Skeletal muscle tissue (tissue), 4 donors: ENCODE results near the gene GATAD2A. TPM values are rescaled to one million over a fixed set of nuclear protein-coding genes. Genes with fewer than 3 reads are reported as not detected.

Experiments
- H3K27ac ChIP-seq: one replicate; pipeline ENCODE4 v1.7.0; 2013; ENCODE audit warnings: mild to moderate bottlenecking, low read depth, low read length, inconsistent platforms
- H3K27me3 ChIP-seq, 3 donors: one replicate each; pipeline ENCODE4 v1.7.0; 2013; ENCODE audit warnings: low read length in 3 of 3; ENCODE audit not compliant: control insufficient read depth in 3 of 3, insufficient read depth in 3 of 3
- H3K36me3 ChIP-seq, 3 donors: one replicate each; pipeline ENCODE4 v1.7.0; 2013; ENCODE audit warnings: low read length in 3 of 3; ENCODE audit not compliant: control insufficient read depth in 3 of 3, insufficient read depth in 3 of 3
- H3K4me1 ChIP-seq, 3 donors: one replicate each; pipeline ENCODE4 v1.7.0; 2013; ENCODE audit warnings: low read length in 3 of 3, mild to moderate bottlenecking in 3 of 3; ENCODE audit not compliant: control insufficient read depth in 3 of 3, insufficient read depth in 3 of 3
- H3K4me3 ChIP-seq, 3 donors: one replicate each; pipeline ENCODE4 v1.7.0; 2013; ENCODE audit warnings: low read length in 3 of 3
- H3K9ac ChIP-seq, 3 donors: one replicate each; pipeline ENCODE4 v1.7.0; 2013; ENCODE audit warnings: low read length in 3 of 3, mild to moderate bottlenecking in 3 of 3, moderate library complexity in 2 of 3, low read depth in 1 of 3
- H3K9me3 ChIP-seq, 3 donors: one replicate each; pipeline ENCODE4 v1.7.0; 2013; ENCODE audit warnings: low read length in 3 of 3; ENCODE audit not compliant: control insufficient read depth in 3 of 3
- total RNA-seq: library from RNA; depleted of rRNA; stranded (reverse); fragments of >200 nt; gene quantifications from one replicate; pipeline ENCODE4 v1.2.3, GENCODE V29; 2014
- donor health status: Osteomylitis.

The GATAD2A gene
- total RNA-seq, 1 donor from 2014 or later: 19.8 TPM

DNA sequence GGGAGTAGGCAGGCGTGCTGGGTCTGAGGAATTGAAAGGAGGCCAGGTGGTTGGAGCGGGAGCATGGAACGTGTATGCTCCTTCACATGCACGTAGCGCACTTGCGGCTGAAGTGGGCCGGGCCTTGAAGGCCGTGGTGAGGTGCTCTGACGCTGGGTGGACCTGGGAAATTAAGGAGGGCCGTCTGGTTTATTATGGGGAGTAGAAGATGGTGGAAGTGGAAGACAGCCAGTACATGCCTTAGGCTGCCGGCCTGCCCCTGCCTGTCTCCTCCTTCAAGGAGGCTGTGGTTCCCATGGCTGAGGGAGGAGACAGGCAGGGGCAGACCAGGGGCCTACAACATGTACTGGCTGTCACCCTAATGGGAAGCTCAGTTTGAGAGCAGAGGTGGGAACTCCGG lies 23.9 kb downstream of the GATAD2A start:
- Histone ChIP-seq H3K9ac (no peak overlapping the region), H3K4me3 (no peak overlapping the region), H3K9me3 (no peaks in the 10 kb centered on the region), H3K27ac (no peak overlapping the region), H3K27me3 (no peaks in the 10 kb centered on the region), H3K4me1 (peaks cover 22 to 42% (median 38%) of the 10 kb centered on the region in 3 donors), H3K36me3 (peaks cover 0 to 2% (median 0%) of the 10 kb centered on the region in 3 donors)

DNA sequence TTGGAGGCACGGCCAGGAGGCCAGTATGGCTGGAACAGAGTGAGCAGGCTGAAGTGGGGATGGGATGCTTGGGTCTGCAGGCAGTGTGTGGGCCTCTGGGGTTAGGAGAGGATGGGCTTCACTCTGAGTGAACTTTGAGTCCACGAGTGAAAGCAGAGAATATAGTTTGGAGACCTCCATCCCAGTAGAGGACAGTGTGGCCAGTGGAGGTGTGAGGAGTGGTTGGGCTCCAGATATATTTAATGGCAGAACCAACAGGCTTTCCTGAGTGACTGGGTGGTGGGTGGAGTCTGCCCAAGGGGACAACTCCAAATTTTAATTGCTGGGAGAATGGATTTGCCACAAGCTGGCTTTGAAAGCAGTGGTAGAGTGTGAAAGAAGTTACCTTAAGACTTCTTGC lies 27.3 kb downstream of the GATAD2A start:
- Histone ChIP-seq H3K4me1 (peaks cover 16 to 41% (median 40%) of the 10 kb centered on the region in 3 donors), H3K36me3 (peaks cover 0 to 5% (median 0%) of the 10 kb centered on the region in 3 donors), H3K27me3 (no peaks in the 10 kb centered on the region), H3K27ac (no peak overlapping the region), H3K9ac (no peak overlapping the region), H3K9me3 (no peaks in the 10 kb centered on the region), H3K4me3 (no peak overlapping the region)

DNA sequence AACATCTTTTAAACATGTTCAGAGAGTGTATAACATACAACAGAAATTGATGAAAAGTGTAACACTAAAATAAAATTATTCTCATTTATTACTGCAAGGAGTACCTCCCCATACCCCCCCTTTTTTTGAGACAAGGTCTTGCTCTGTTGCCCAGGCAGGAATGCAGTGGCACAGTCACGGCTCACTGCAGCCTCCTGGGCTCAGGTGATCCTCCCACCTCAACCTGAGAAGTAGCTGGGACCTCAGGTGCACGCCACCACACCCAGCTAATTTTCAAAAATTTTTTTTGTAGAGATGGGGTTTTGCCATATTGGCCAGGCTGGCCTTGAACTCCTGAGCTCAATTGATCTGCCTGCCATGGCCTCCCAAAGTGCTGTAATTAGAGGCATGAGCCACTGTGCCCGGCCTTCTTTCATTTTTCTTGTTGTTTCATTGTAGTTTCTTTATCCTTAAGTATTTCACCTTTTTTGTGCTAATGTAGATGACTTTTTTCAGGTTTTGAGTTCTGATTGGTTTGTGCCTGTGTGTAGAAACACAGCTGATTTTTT lies 28.3 kb downstream of the GATAD2A start:
- H3K4me3 ChIP-seq: no peak overlapping the region

DNA sequence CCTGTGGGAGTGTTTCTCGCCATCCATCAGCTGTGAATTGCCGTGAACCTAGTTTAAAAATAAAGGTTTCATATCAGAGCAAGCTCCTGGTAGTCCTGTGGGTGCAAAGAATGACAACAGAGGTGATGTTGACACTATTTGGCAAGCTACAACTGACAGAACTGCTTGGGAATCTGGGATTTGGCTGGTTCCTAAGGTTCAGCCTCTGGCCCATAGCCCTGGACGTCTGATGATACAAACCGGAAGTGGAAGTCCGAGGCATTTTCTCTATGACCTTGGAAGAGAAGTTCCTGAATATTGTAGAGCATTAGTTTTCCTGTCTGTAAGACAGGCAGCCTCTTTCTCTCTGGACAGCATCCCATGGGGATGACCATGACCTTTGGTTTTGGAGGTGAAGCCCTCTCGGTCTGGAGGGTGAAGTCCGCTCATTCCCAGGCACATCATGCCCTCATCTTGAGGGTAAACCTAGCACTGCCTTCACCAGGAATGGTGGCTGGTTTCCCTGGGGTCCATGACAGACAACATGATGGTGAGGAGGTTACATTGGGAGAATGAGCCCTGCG lies 29.1 kb downstream of the GATAD2A start:
- no peaks in the 10 kb centered on the region for H3K27me3 ChIP-seq
- H3K4me1 ChIP-seq: peaks cover 20 to 39% (median 28%) of the 10 kb centered on the region in 3 donors
- no peak overlapping the region for H3K4me3 ChIP-seq
- peak overlapping the region; percentile 66 for H3K27ac ChIP-seq
- peak overlapping the region in 1 of 3 donors; percentile 26 for H3K9ac ChIP-seq
- no peaks in the 10 kb centered on the region for H3K9me3 ChIP-seq
- peaks cover 0 to 3% (median 0%) of the 10 kb centered on the region in 3 donors for H3K36me3 ChIP-seq

More for the DNA sequence above, 28.3 kb downstream of the GATAD2A start:
- Histone ChIP-seq H3K36me3 (peaks cover 0 to 5% (median 0%) of the 10 kb centered on the region in 3 donors), H3K4me1 (peaks cover 20 to 39% (median 34%) of the 10 kb centered on the region in 3 donors), H3K9me3 (no peaks in the 10 kb centered on the region), H3K9ac (peak overlapping the region in 1 of 3 donors; percentile 26), H3K27me3 (no peaks in the 10 kb centered on the region), H3K27ac (peak overlapping the region; percentile 66)

DNA sequence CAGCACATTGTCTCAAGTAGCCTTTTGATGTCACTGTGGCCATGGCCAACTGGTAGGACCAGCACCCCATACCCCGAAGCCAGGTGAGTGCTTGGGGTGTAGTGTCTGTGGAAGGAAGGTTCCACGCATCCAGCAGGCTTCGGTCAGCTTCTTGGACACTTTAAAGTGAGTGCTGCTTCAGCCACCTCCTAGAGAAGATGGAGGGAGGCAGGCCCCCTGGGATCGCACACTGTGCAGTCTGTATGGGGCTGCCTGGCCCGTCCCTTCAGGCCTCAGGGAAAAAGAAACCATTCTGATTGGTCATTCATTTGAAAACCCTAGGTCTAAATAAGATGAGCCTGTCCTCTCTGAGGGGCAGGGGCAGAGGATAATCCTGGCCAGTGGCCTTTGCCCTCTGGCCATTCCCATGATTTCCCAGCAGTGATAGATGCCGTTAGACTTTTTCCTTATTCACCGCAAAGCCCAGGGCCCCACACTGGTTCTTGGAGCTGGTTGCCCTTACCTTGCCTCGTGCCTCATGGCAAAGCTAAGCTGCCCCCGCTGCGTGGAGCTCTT lies 30.7 kb downstream of the GATAD2A start:
- peaks cover 20 to 35% (median 28%) of the 10 kb centered on the region in 3 donors for H3K4me1 ChIP-seq
- no peak overlapping the region for H3K27ac ChIP-seq
- no peak overlapping the region for H3K9ac ChIP-seq
- H3K27me3 ChIP-seq: no peaks in the 10 kb centered on the region
- H3K4me3 ChIP-seq: no peak overlapping the region
- H3K36me3 ChIP-seq: peaks cover 0 to 3% (median 0%) of the 10 kb centered on the region in 3 donors
- no peaks in the 10 kb centered on the region for H3K9me3 ChIP-seq

DNA sequence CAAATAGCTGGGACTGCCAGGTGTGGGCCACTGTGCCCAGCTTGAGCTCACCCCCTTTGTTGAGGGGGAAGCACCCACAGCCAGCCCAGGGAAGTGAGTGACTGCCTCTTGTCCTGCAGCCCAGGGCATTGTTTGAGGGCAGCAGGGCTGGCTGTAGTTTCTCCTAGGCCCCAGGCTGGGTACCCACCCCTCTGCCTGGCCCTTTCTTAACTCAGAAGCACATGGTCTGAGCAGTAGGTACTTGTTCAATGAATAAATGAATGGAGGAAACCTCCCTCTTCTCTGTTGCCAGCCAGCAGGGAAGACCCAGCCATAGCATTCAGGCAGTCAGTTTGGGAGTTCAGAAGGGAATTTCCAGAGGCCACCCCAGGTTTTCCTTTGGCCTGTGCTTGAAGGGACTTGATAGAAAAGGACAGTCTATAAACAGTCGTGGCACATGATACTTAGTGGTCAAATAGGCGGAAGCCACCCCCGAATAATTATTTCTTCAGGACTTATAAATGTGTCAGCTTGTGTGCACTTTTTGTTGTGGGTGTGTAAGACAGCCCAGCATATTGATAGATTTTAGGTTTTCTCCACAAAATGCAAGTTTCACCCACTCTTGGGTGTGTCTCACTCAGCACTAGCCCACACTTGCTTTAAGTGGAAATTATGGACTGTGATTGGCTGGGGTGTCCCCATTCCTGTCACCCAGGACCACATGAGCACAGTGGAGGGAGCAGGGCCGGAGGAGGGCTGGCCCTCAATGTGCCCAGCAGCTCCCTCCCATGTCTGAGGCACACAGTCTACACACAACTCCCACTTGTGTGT lies 33.1 kb downstream of the GATAD2A start:
- H3K4me1 ChIP-seq: peaks cover 16 to 27% (median 17%) of the 10 kb centered on the region in 3 donors
- H3K9me3 ChIP-seq: no peaks in the 10 kb centered on the region
- no peak overlapping the region for H3K27ac ChIP-seq
- peak overlapping the region in 1 of 3 donors; percentile 33 for H3K9ac ChIP-seq
- H3K36me3 ChIP-seq: peaks cover 0 to 3% (median 0%) of the 10 kb centered on the region in 3 donors
- no peaks in the 10 kb centered on the region for H3K27me3 ChIP-seq
- H3K4me3 ChIP-seq: no peak overlapping the region

DNA sequence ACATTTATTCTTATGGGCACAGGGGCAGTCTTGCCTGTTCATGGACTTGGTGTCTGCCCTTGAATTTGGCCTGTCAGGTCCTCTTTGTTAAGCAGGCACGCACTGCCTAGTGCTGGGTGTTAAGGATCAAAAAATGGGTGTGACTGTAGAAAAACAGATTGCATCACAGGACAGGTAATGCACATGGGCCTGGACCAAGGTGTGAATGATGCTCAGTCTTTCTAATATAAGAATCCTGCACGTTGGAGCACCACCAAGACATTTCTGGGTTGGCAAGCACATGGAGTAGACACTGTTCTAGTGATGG lies 33.7 kb downstream of the GATAD2A start:
- H3K9ac ChIP-seq: no peak overlapping the region
- H3K27ac ChIP-seq: no peak overlapping the region
- H3K9me3 ChIP-seq: no peaks in the 10 kb centered on the region
- no peaks in the 10 kb centered on the region for H3K27me3 ChIP-seq
- H3K4me1 ChIP-seq: peaks cover 13 to 21% (median 13%) of the 10 kb centered on the region in 3 donors
- H3K36me3 ChIP-seq: peaks cover 0 to 3% (median 0%) of the 10 kb centered on the region in 3 donors
- no peak overlapping the region for H3K4me3 ChIP-seq

DNA sequence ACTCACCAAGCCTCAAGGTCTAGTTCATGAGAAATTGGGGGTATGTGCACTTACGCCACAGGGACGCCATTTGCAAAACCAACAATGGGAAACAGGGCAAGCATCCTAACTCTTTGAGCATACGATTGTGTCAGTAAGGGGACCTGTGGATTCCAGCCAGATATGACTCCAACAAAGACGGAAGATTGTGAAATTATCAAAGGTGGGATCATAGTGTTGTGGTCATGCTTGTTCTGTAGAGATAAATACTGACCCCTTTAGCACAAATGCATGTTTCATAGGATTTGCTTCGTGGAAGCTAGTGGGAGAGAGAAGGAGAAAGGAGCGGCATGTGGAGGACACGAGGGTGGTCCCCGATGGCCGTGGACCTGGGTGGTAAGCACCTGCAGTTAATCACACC lies 37.8 kb downstream of the GATAD2A start:
- Histone ChIP-seq H3K4me1 (peaks cover 15 to 27% (median 19%) of the 10 kb centered on the region in 3 donors), H3K27me3 (no peaks in the 10 kb centered on the region), H3K9me3 (no peaks in the 10 kb centered on the region), H3K4me3 (no peak overlapping the region), H3K9ac (no peak overlapping the region), H3K36me3 (no peaks in the 10 kb centered on the region), H3K27ac (no peak overlapping the region)

DNA sequence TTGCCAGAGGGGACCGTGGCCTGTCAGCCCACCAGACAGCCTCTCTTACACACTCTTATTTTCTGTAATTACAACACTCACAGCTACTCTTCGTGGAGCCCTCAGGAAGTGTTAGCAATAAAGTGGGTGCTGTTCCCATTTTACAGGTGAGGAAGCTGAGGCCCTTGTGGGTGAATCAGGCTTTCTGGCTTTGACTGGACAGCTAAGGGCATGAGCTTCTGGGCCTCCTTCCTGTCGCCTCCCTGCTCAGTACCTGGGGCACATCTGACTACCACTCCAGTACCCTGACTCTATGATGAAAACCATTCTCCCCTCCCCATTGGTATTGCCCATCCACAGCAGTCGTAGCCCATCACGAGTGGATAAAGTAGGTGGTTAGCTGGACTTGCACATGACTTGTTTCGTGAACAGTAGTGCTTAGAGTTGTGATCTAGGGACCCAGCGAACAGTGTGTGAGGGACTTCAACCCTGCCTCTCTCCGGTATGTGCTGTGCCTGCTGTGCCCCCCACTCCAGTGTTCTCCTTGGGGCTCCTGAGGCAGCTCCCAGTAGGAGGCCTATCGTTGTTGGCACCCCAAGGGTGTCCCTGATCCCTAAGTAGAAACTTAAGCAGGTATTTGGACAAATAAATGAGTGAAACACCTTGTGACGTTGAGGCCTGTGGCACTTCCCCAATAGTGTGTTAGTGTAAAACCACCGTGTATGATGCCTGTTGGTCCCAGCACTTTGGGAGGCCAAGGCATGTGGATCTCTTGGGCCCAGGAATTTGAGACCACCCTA lies 38.6 kb downstream of the GATAD2A start:
- Histone ChIP-seq H3K27me3 (no peaks in the 10 kb centered on the region), H3K27ac (no peak overlapping the region), H3K9ac (peak overlapping the region in 1 of 3 donors; percentile 25), H3K4me1 (peaks cover 19 to 35% (median 20%) of the 10 kb centered on the region in 3 donors), H3K36me3 (no peaks in the 10 kb centered on the region), H3K9me3 (no peaks in the 10 kb centered on the region), H3K4me3 (no peak overlapping the region)
